Measurements from ENCODE around the gene EPN3. TPM values are rescaled to one million over a fixed set of nuclear protein-coding genes. Genes with fewer than 3 reads are reported as not detected.

EPN3 gene
- total RNA-seq, 2 experiments from 2014 or later: 0.28 TPM; not detected in 1

GRCh38 chr17:50534222-50534978 lies 1.9 kb downstream of the EPN3 start:
- H3K9me2 ChIP-seq (ENCODE audit: insufficient read depth, low read length): no peaks in the 10 kb centered on the region
- no peak overlapping the region for H3K4me2 ChIP-seq (ENCODE audit: low read length)
- POLR2A ChIA-PET: no interaction called here
- intact Hi-C loops (cut with micrococcal nuclease; ENCODE audit: unreplicated experiment): no loop called here
- H3K9me3 ChIP-seq (ENCODE audit: low read length): no peaks in the 10 kb centered on the region
- H3K27ac ChIP-seq (ENCODE audit: low read depth, low read length, poor library complexity, severe bottlenecking): no peak overlapping the region
- CTCF ChIA-PET (ENCODE audit: unreplicated experiment): no interaction called here
- H3K79me2 ChIP-seq (ENCODE audit: insufficient read depth, low read depth, low read length): no peaks in the 10 kb centered on the region
- no peaks in the 10 kb centered on the region for H3K36me3 ChIP-seq (ENCODE audit: insufficient read depth, low read length)
- no peaks in the 10 kb centered on the region for H3K4me1 ChIP-seq (ENCODE audit: insufficient read depth, low read length, poor library complexity, severe bottlenecking)
- H3K4me3 ChIP-seq (ENCODE audit: low read depth, low read length, poor library complexity, severe bottlenecking): no peak overlapping the region
- no peak for DNase-seq (ENCODE audit: low spot score)
- no peaks in the 10 kb centered on the region for H4K20me1 ChIP-seq (ENCODE audit: insufficient read depth, low read length)
- no TSS peak for BruUV-seq (replicated peaks)
- H2AFZ ChIP-seq (ENCODE audit: low read length): no peak overlapping the region
- TF ChIP-seq, protein P1, sequence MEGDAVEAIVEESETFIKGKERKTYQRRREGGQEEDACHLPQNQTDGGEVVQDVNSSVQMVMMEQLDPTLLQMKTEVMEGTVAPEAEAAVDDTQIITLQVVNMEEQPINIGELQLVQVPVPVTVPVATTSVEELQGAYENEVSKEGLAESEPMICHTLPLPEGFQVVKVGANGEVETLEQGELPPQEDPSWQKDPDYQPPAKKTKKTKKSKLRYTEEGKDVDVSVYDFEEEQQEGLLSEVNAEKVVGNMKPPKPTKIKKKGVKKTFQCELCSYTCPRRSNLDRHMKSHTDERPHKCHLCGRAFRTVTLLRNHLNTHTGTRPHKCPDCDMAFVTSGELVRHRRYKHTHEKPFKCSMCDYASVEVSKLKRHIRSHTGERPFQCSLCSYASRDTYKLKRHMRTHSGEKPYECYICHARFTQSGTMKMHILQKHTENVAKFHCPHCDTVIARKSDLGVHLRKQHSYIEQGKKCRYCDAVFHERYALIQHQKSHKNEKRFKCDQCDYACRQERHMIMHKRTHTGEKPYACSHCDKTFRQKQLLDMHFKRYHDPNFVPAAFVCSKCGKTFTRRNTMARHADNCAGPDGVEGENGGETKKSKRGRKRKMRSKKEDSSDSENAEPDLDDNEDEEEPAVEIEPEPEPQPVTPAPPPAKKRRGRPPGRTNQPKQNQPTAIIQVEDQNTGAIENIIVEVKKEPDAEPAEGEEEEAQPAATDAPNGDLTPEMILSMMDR (conservative IDR thresholded peaks at IDR 0.05; ENCODE audit: low read length): no peak
- TF ChIP-seq EZH2phosphoT487 (IDR thresholded peaks at IDR 0.05; ENCODE audit: borderline replicate concordance, low read depth, low read length): no peak

- no TSS peak for BruUV-seq (replicated peaks)
- H3K4me2 ChIP-seq (ENCODE audit: low read length): no peak overlapping the region
- CTCF ChIA-PET (ENCODE audit: unreplicated experiment): no interaction called here
- no peak overlapping the region for H3K27ac ChIP-seq (ENCODE audit: low read depth, low read length, poor library complexity, severe bottlenecking)
- DNase-seq (ENCODE audit: low spot score): no peak
- no peak overlapping the region for H3K4me3 ChIP-seq (ENCODE audit: low read depth, low read length, poor library complexity, severe bottlenecking)
- intact Hi-C loops (cut with micrococcal nuclease; ENCODE audit: unreplicated experiment): no loop called here
- TF ChIP-seq, protein P1 (conservative IDR thresholded peaks at IDR 0.05; ENCODE audit: low read length): no peak
- TF ChIP-seq EZH2phosphoT487 (IDR thresholded peaks at IDR 0.05; ENCODE audit: borderline replicate concordance, low read depth, low read length): no peak
- H3K36me3 ChIP-seq (ENCODE audit: insufficient read depth, low read length): no peaks in the 10 kb centered on the region
- no peak overlapping the region for H2AFZ ChIP-seq (ENCODE audit: low read length)
- H3K4me1 ChIP-seq (ENCODE audit: insufficient read depth, low read length, poor library complexity, severe bottlenecking): no peaks in the 10 kb centered on the region
- POLR2A ChIA-PET: no interaction called here
- no peaks in the 10 kb centered on the region for H3K9me2 ChIP-seq (ENCODE audit: insufficient read depth, low read length)
- H3K9me3 ChIP-seq (ENCODE audit: low read length): no peaks in the 10 kb centered on the region
- no peaks in the 10 kb centered on the region for H4K20me1 ChIP-seq (ENCODE audit: insufficient read depth, low read length)
- no peaks in the 10 kb centered on the region for H3K79me2 ChIP-seq (ENCODE audit: insufficient read depth, low read depth, low read length)
These were observed 2.4 kb downstream of the EPN3 start for GRCh38 chr17:50534979-50535326.

GRCh38 chr17:50535407-50535806 lies 2.9 kb downstream of the EPN3 start:
- H2AFZ ChIP-seq (ENCODE audit: low read length): no peak overlapping the region
- H4K20me1 ChIP-seq (ENCODE audit: insufficient read depth, low read length): no peaks in the 10 kb centered on the region
- DNase-seq (ENCODE audit: low spot score): no peak
- TF ChIP-seq EZH2phosphoT487 (IDR thresholded peaks at IDR 0.05; ENCODE audit: borderline replicate concordance, low read depth, low read length): no peak
- TF ChIP-seq, protein P1 (conservative IDR thresholded peaks at IDR 0.05; ENCODE audit: low read length): no peak
- H3K4me3 ChIP-seq (ENCODE audit: low read depth, low read length, poor library complexity, severe bottlenecking): no peak overlapping the region
- H3K9me3 ChIP-seq (ENCODE audit: low read length): no peaks in the 10 kb centered on the region
- CTCF ChIA-PET (ENCODE audit: unreplicated experiment): no interaction called here
- H3K79me2 ChIP-seq (ENCODE audit: insufficient read depth, low read depth, low read length): no peaks in the 10 kb centered on the region
- H3K4me1 ChIP-seq (ENCODE audit: insufficient read depth, low read length, poor library complexity, severe bottlenecking): no peaks in the 10 kb centered on the region
- POLR2A ChIA-PET: no interaction called here
- BruUV-seq (replicated peaks): no TSS peak
- no peaks in the 10 kb centered on the region for H3K36me3 ChIP-seq (ENCODE audit: insufficient read depth, low read length)
- intact Hi-C loops (cut with micrococcal nuclease; ENCODE audit: unreplicated experiment): no loop called here
- no peaks in the 10 kb centered on the region for H3K9me2 ChIP-seq (ENCODE audit: insufficient read depth, low read length)
- no peak overlapping the region for H3K4me2 ChIP-seq (ENCODE audit: low read length)
- H3K27ac ChIP-seq (ENCODE audit: low read depth, low read length, poor library complexity, severe bottlenecking): no peak overlapping the region

All from OCI-LY7 (cell line).